ENCODE data around the gene MTUS2. TPM values are rescaled to one million over a fixed set of nuclear protein-coding genes. Genes with fewer than 3 reads are reported as not detected.
"Not testable (repeated sequence)": the region's sequence is repeated elsewhere in the genome, so short reads cannot be mapped to it uniquely, and the experiment has no call there.

Gene MTUS2
- total and polyA plus RNA-seq, 2 experiments from 2014 or later, result 3.0 to 4.3 TPM

DNA sequence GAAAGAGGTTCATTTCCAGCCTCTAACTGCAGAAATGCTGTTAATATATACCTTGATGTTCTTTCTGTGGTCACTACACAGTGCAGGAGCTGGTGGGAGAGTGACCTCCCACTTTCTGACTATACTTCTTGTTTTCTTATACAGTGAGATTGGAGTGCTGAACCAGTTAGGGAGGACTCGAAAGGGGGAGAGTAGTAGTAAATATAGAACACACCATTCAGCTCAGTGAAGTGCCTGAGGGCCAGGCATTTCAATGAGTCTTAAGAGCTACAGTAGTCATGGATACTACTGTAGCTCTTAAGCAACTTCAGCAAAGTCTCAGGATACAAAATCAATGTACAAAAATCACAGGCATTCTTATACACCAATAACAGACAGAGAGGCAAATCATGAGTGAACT, 372.9 kb downstream of the MTUS2 start:
- TF ChIP-seq EZH2phosphoT487 (IDR thresholded peaks at IDR 0.05; ENCODE audit: low read depth, severe bottlenecking, unreplicated experiment) (no peak), EZH2 (IDR thresholded peaks at IDR 0.05; ENCODE audit: borderline replicate concordance) (no peak)
- TF ChIP-seq, protein P1, sequence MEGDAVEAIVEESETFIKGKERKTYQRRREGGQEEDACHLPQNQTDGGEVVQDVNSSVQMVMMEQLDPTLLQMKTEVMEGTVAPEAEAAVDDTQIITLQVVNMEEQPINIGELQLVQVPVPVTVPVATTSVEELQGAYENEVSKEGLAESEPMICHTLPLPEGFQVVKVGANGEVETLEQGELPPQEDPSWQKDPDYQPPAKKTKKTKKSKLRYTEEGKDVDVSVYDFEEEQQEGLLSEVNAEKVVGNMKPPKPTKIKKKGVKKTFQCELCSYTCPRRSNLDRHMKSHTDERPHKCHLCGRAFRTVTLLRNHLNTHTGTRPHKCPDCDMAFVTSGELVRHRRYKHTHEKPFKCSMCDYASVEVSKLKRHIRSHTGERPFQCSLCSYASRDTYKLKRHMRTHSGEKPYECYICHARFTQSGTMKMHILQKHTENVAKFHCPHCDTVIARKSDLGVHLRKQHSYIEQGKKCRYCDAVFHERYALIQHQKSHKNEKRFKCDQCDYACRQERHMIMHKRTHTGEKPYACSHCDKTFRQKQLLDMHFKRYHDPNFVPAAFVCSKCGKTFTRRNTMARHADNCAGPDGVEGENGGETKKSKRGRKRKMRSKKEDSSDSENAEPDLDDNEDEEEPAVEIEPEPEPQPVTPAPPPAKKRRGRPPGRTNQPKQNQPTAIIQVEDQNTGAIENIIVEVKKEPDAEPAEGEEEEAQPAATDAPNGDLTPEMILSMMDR (IDR thresholded peaks at IDR 0.05; ENCODE audit: poor library complexity), result no peak
- Histone ChIP-seq H2AFZ (no peak overlapping the region), H3K4me1 (ENCODE audit: insufficient read depth) (no peaks in the 10 kb centered on the region), H3K79me2 (no peaks in the 10 kb centered on the region), H3K36me3 (replicated peaks; ENCODE audit: insufficient read depth, low read depth) (no peaks in the 10 kb centered on the region), H3K27me3 (no peaks in the 10 kb centered on the region), H3K4me3 (no peak overlapping the region), H3K27ac (no peak overlapping the region), H3K9me2 (replicated peaks; ENCODE audit: insufficient read depth) (no peaks in the 10 kb centered on the region), H4K20me1 (ENCODE audit: insufficient read depth, poor library complexity, severe bottlenecking) (no peaks in the 10 kb centered on the region), H3K4me2 (no peak overlapping the region), H3K9me3 (ENCODE audit: low read depth) (no peaks in the 10 kb centered on the region)
- 65% methylated on average over 1 of the region's 1 CpG for WGBS (ENCODE audit: low lambda C conversion rate, missing lambda C conversion rate)
- DNase-seq (ENCODE audit: low spot score), result no peak

DNA sequence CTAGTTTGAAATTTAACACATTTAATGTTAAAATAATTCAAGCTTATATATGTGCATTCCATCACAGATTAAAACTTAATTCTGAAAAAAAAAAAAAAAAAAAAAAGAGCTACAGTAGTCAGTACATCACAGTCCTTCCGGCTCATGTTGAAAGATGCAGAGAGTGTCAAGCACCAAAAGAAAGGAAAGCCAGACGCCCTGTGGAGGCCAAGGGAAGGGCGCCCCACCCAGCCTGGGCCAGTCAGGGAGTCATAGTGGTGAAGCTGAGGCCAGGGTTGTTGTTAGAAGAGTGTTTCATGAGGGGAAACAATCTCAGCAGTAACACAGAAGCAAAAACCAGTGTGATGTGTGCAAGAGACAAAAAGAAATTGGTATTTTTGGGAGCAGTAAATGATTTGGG, 375.3 kb downstream of the MTUS2 start:
- TF ChIP-seq EZH2phosphoT487 (IDR thresholded peaks at IDR 0.05; ENCODE audit: low read depth, severe bottlenecking, unreplicated experiment) (no peak), EZH2 (IDR thresholded peaks at IDR 0.05; ENCODE audit: borderline replicate concordance) (no peak)
- TF ChIP-seq, protein P1 (IDR thresholded peaks at IDR 0.05; ENCODE audit: poor library complexity), result no peak
- H3K9me3 ChIP-seq (ENCODE audit: low read depth), result no peaks in the 10 kb centered on the region
- H3K9me2 ChIP-seq (replicated peaks; ENCODE audit: insufficient read depth), result no peaks in the 10 kb centered on the region
- WGBS (ENCODE audit: low lambda C conversion rate, missing lambda C conversion rate), result 52% methylated on average over 3 of the region's 3 CpGs
- H3K4me2 ChIP-seq, result no peak overlapping the region
- no peaks in the 10 kb centered on the region for H3K79me2 ChIP-seq
- no peak overlapping the region for H3K4me3 ChIP-seq
- no peaks in the 10 kb centered on the region for H3K27me3 ChIP-seq
- no peak for DNase-seq (ENCODE audit: low spot score)
- H3K4me1 ChIP-seq (ENCODE audit: insufficient read depth), result no peaks in the 10 kb centered on the region
- H3K36me3 ChIP-seq (replicated peaks; ENCODE audit: insufficient read depth, low read depth), result no peaks in the 10 kb centered on the region
- no peak overlapping the region for H2AFZ ChIP-seq
- no peaks in the 10 kb centered on the region for H4K20me1 ChIP-seq (ENCODE audit: insufficient read depth, poor library complexity, severe bottlenecking)
- H3K27ac ChIP-seq, result no peak overlapping the region

DNA sequence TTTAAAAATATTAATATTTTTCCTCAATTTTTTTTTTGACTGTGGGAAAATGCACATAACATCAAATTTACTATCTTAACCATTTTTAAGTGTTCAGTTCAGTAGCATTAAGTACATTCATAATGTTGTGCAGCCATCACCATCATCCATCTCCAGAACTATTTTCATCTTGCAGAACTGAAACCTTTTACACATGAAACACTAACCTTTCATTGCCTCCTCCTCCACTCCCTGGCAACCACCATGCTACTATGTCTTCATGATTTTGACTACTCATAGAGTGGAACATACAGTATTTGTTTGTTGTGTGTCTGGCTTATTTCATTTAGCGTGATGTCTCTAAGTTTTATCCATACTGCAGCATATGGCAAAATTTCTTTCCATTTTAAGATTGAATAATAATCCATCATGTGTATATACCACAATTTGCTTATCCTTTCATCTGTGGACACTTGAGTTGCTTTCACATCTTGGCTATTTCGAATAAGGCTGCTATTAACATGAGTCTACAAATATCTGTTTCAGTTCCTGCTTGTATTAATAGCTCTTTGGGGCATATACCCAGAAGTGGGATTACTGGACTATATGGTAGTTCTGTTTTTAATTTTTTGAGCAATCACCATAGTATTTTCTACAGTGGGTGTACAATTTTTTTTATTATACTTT, 376.4 kb downstream of the MTUS2 start:
- no peak overlapping the region for H2AFZ ChIP-seq
- WGBS (ENCODE audit: low lambda C conversion rate, missing lambda C conversion rate), result 82% methylated on average over 2 of the region's 2 CpGs
- no peaks in the 10 kb centered on the region for H3K79me2 ChIP-seq
- no peak overlapping the region for H3K4me2 ChIP-seq
- H3K36me3 ChIP-seq (replicated peaks; ENCODE audit: insufficient read depth, low read depth), result no peaks in the 10 kb centered on the region
- no peak for TF ChIP-seq EZH2phosphoT487 (IDR thresholded peaks at IDR 0.05; ENCODE audit: low read depth, severe bottlenecking, unreplicated experiment)
- TF ChIP-seq, protein P1 (IDR thresholded peaks at IDR 0.05; ENCODE audit: poor library complexity), result no peak
- TF ChIP-seq EZH2 (IDR thresholded peaks at IDR 0.05; ENCODE audit: borderline replicate concordance), result no peak
- H3K27me3 ChIP-seq, result no peaks in the 10 kb centered on the region
- H3K4me1 ChIP-seq (ENCODE audit: insufficient read depth), result no peaks in the 10 kb centered on the region
- no peak for DNase-seq (ENCODE audit: low spot score)
- H3K9me3 ChIP-seq (ENCODE audit: low read depth), result no peaks in the 10 kb centered on the region
- H3K27ac ChIP-seq, result no peak overlapping the region
- no peaks in the 10 kb centered on the region for H4K20me1 ChIP-seq (ENCODE audit: insufficient read depth, poor library complexity, severe bottlenecking)
- no peaks in the 10 kb centered on the region for H3K9me2 ChIP-seq (replicated peaks; ENCODE audit: insufficient read depth)
- no peak overlapping the region for H3K4me3 ChIP-seq

DNA sequence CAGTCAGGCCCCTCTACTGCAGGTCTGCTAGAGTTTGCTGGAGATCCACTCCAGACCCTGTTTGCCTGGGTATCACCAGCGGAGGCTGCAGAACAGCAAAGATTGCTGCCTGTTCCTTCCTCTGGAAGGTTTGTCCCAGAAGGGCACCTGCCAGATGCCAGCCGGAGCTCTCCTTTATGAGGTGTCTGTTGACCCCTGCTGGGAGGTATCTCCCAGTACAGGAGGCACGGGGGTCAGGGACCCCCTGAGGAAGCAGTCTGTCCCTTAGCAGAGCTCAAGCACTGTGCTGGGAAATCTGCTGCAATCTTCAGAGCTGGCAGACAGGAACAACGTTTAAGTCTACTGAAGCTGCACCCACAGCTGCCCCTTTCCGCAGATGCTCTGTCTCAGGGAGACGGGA, 382.6 kb downstream of the MTUS2 start:
- not testable (repeated sequence) for H3K79me2 ChIP-seq; H3K9me3 ChIP-seq (ENCODE audit: low read depth); H4K20me1 ChIP-seq (ENCODE audit: insufficient read depth, poor library complexity, severe bottlenecking); H3K4me3 ChIP-seq; H3K27me3 ChIP-seq; H2AFZ ChIP-seq; H3K9me2 ChIP-seq (replicated peaks; ENCODE audit: insufficient read depth); H3K36me3 ChIP-seq (replicated peaks; ENCODE audit: insufficient read depth, low read depth); H3K27ac ChIP-seq; H3K4me1 ChIP-seq (ENCODE audit: insufficient read depth); DNase-seq (ENCODE audit: low spot score); H3K4me2 ChIP-seq
- 91% methylated on average over 6 of the region's 6 CpGs for WGBS (ENCODE audit: low lambda C conversion rate, missing lambda C conversion rate)

Measured in hepatocyte (in vitro differentiated cells).